Dermis microvascular lymphatic vessel endothelial cell (primary cell): ENCODE measurements around the gene FAM228B. TPM values are rescaled to one million over a fixed set of nuclear protein-coding genes. Genes with fewer than 3 reads are reported as not detected.
"Not testable (repeated sequence)": the region's sequence is repeated elsewhere in the genome, so short reads cannot be mapped to it uniquely, and the experiment has no call there.

Source experiments
- DNase-seq, 2 donors: peaks; one replicate each; pipeline versions ENCODE4 v3.0.0 to v3.0.0-alpha.2; 2010; ENCODE audit warnings: low read depth in 2 of 2
- total RNA-seq: library from RNA; depleted of rRNA; stranded (reverse); fragments of >200 nt; gene quantifications from 2 replicates; pipeline ENCODE4 v1.2.1, GENCODE V29; 2014

FAM228B gene
- total RNA-seq, 1 donor from 2014 or later = 3.0 TPM

- DNase-seq = no peak
Measured at GRCh38 chr2:24159708-24160107, 36.4 kb downstream of the FAM228B start.

GRCh38 chr2:24160761-24161160, 37.5 kb downstream of the FAM228B start:
- DNase-seq = no peak

GRCh38 chr2:24162494-24162893, 39.2 kb downstream of the FAM228B start:
- DNase-seq = no peak

GRCh38 chr2:24163186-24163585, 39.9 kb downstream of the FAM228B start:
- DNase-seq = no peak

GRCh38 chr2:24163601-24164000, 40.3 kb downstream of the FAM228B start:
- no peak for DNase-seq

GRCh38 chr2:24164416-24164973, 41.2 kb downstream of the FAM228B start:
- peak; percentile 7 to 53 for DNase-seq

GRCh38 chr2:24169023-24169422, 45.8 kb downstream of the FAM228B start:
- DNase-seq = no peak

GRCh38 chr2:24174851-24175277, 51.6 kb downstream of the FAM228B start, which contains the start of gene FAM228A:
Gene FAM228A, plus strand, starts transcription at chr2:24175053. Its CDS starts 428 bp downstream, at chr2:24175481.
- DNase-seq = no peak

GRCh38 chr2:24175631-24176187, 52.4 kb downstream of the FAM228B start:
- no peak for DNase-seq

- no peak for DNase-seq
Measured at GRCh38 chr2:24176326-24176725, 53.1 kb downstream of the FAM228B start.

GRCh38 chr2:24179683-24180082, 56.4 kb downstream of the FAM228B start:
- DNase-seq = no peak

- DNase-seq = no peak
Measured at GRCh38 chr2:24181849-24182248, 58.6 kb downstream of the FAM228B start.

- DNase-seq = no peak
Measured at GRCh38 chr2:24182507-24182906, 59.2 kb downstream of the FAM228B start.

- DNase-seq = no peak
Measured at GRCh38 chr2:24183366-24184069, 60.2 kb downstream of the FAM228B start.

GRCh38 chr2:24189551-24189950, 66.3 kb downstream of the FAM228B start:
- no peak for DNase-seq

GRCh38 chr2:24190503-24190902, 67.2 kb downstream of the FAM228B start:
- DNase-seq = no peak

GRCh38 chr2:24191156-24191555, 67.9 kb downstream of the FAM228B start:
- DNase-seq = no peak

- DNase-seq = no peak
Measured at GRCh38 chr2:24191848-24192247, 68.6 kb downstream of the FAM228B start.

- DNase-seq = not testable (repeated sequence)
Measured at GRCh38 chr2:24197213-24197612, 73.9 kb downstream of the FAM228B start.

- DNase-seq = no peak
Measured at GRCh38 chr2:24199968-24200590, 76.8 kb downstream of the FAM228B start.

- no peak for DNase-seq
Measured at GRCh38 chr2:24200799-24201198, 77.5 kb downstream of the FAM228B start.

GRCh38 chr2:24203029-24203786, 79.9 kb downstream of the FAM228B start:
- DNase-seq = no peak
